Measurements from ENCODE around the gene SKP1. TPM values are rescaled to one million over a fixed set of nuclear protein-coding genes. Genes with fewer than 3 reads are reported as not detected.

SKP1 gene
- total RNA-seq, 4 donors from 2014 or later = 229 to 275 (median 253) TPM

DNA sequence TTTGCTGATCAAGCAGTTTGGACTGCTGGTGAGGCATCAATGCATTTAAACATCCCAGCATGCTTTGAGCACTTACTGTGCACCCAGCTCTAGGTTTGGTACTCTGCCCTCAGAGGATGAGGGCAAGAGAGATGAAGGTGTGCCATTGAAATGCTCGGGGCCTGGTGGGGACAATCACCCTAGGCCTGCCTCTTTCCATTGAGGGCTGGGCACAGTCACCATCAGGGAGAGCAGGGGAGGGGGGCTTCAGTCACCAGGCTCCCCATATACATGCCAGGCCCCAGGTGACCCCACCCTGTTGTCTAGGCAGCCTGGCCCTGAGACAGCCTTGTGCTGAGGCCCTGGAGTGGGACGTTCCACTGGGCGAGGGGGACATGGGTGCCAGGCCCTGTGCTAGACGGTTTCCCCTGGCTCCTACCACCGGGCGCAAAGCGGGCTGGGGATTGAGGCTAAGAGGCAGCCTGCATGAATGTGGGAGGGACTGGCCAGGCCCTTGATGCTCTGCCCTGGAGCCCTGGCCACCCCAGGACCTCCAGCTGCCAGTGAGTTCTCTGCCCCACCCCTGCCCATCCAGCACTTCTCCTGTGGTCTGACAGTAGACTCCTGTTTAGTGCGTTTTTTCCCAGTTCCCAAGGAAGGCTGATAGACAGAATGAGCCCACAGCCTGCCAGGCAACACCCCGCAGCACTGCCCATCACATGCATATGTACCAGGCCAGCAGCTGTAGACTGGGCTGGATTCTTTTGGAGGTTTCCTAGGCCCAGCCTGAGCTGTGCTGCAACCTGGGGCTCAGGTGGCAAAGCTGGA is 43.4 kb downstream of the SKP1 start:
- H3K4me3 ChIP-seq (ENCODE audit: low read depth, poor library complexity, severe bottlenecking) = no peak overlapping the region
- TF ChIP-seq POLR2A (IDR thresholded peaks at IDR 0.05) = no peak
- TF ChIP-seq, protein P1, sequence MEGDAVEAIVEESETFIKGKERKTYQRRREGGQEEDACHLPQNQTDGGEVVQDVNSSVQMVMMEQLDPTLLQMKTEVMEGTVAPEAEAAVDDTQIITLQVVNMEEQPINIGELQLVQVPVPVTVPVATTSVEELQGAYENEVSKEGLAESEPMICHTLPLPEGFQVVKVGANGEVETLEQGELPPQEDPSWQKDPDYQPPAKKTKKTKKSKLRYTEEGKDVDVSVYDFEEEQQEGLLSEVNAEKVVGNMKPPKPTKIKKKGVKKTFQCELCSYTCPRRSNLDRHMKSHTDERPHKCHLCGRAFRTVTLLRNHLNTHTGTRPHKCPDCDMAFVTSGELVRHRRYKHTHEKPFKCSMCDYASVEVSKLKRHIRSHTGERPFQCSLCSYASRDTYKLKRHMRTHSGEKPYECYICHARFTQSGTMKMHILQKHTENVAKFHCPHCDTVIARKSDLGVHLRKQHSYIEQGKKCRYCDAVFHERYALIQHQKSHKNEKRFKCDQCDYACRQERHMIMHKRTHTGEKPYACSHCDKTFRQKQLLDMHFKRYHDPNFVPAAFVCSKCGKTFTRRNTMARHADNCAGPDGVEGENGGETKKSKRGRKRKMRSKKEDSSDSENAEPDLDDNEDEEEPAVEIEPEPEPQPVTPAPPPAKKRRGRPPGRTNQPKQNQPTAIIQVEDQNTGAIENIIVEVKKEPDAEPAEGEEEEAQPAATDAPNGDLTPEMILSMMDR (IDR thresholded peaks at IDR 0.05) = no peak
- intact Hi-C loops (cut with DNase I; ENCODE audit: low total_unique reads) = no loop called here
- DNase-seq (ENCODE audit: low spot score in 2 of 2) = peak in 1 of 2 donors; percentile 76
- 78 to 80% methylated on average over 8 of the region's 9 CpGs for whole genome bisulfite sequencing, 2 donors

DNA sequence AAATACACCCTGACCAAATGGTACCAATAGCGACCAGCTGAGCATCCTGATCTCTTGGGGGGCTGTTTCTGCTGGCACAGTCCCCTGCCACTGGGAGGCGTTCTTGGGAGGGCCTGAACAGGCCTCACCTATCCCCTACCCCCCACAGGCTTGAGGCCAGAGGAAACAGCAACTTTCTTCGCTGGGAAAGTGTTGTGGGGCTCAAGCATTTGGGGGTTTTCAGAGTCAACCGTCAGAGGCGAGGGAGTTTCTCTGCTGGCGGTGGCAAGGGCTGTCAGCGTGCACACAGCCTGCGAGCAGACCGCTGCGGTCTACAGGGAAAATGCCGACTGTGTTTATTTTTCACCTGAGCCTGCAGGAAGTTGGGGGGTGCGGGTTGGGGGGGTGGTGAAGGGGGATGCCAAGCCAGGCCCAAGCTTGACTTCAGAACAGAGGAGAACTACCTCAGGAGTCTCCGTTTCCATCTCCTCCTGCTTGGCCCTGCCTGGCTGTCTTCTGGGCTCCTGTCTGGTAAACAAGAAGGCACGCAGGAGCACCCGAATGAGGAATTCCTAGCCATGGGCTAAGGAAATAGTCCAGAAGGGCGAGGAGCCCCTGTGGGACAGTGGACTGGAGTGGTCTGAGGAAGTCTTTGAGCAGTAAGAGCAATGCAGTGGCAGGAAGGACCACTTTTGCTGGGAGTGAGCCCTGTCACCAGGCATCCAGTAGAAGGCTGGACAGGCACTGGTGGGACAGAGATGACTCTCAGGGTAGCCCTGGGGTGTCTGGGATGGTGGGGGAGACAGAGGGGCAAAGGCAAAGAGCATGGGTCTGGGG is 44.2 kb downstream of the SKP1 start:
- DNase-seq (ENCODE audit: low spot score in 2 of 2) = peak in 1 of 2 donors; percentile 59
- WGBS, 2 donors = 70 to 72% methylated on average over 16 of the region's 16 CpGs
- intact Hi-C loops (cut with DNase I; ENCODE audit: low total_unique reads) = no loop called here
- no peak for TF ChIP-seq POLR2A (IDR thresholded peaks at IDR 0.05)
- TF ChIP-seq, protein P1 (IDR thresholded peaks at IDR 0.05) = no peak
- no peak overlapping the region for H3K4me3 ChIP-seq (ENCODE audit: low read depth, poor library complexity, severe bottlenecking)

DNA sequence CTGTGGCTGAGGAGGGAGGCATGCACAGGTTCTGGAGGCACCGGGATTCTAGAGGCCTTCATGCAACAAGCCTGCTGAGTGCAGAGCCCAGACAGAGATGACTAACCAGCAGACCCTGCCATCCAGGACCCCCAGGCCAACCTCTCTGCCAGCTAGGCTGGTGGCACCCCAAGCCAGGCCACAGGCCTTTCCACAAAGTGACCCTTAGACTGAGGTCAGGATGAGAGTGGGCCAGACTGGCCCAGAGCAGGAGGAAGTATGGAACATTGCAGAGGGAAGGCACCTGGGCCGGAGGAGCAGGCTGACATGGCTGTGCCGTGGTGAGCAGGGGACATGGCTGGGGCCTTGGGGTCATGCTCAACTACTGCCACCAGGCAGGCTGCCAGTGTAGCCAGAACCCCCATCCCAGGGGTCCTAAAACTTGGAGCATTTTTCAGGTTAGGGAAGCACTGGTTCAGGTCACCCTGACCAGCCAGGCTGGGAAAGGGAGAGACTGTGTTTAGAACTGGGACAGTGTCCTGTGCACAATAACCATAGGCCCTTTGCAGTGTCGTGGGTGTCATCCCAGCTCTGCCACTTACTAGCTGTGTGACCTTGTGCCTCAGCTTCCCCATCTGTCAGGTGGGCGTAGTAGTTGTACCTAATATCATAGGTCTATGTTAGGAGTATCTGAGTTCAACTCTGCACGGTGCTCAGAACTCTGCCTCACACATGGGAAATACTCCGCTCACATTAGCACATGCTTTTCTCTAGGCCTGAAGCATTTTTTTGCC is 45.0 kb downstream of the SKP1 start:
- TF ChIP-seq, protein P1 (IDR thresholded peaks at IDR 0.05) = no peak
- TF ChIP-seq POLR2A (IDR thresholded peaks at IDR 0.05) = no peak
- no peak for DNase-seq (ENCODE audit: low spot score in 2 of 2)
- 93 to 94% methylated on average over 7 of the region's 7 CpGs for WGBS, 2 donors
- intact Hi-C loops (cut with DNase I; ENCODE audit: low total_unique reads) = no loop called here
- H3K4me3 ChIP-seq (ENCODE audit: low read depth, poor library complexity, severe bottlenecking) = no peak overlapping the region

DNA sequence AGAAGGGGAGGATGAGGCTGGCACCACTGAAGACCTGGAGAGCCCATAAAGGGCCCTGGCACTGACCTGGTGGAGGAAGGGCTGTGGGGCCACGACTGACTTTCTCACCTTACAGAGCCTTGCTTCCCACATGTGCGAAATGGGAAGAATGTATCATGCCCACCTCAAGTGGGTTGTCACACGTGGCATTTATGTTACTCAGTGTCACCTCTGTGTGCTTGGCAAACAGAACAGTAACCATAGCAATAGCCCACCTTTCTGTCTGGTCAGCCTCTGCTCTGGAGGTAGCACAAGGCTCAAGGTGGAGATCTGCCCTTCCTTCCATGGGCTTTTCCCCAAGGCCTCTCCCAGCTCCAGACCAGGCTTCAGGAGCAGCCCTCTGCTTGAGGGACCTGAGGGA is 45.6 kb downstream of the SKP1 start:
- no peak for DNase-seq (ENCODE audit: low spot score in 2 of 2)
- intact Hi-C loops (cut with DNase I; ENCODE audit: low total_unique reads) = no loop called here
- 88 to 94% methylated on average over 3 of the region's 3 CpGs for WGBS, 2 donors

More for the DNA sequence above, 45.6 kb downstream of the SKP1 start:
- no peak overlapping the region for H3K4me3 ChIP-seq (ENCODE audit: low read depth, poor library complexity, severe bottlenecking)
- TF ChIP-seq POLR2A (IDR thresholded peaks at IDR 0.05) = no peak
- TF ChIP-seq, protein P1 (IDR thresholded peaks at IDR 0.05) = no peak
